Neural progenitor cell (in vitro differentiated cells): ENCODE measurements around the gene ARHGAP26. TPM values are rescaled to one million over a fixed set of nuclear protein-coding genes. Genes with fewer than 3 reads are reported as not detected.
A peak's percentile ranks its signal among the peaks of the same experiment; 100 is the strongest.
"Not testable (repeated sequence)": the region's sequence is repeated elsewhere in the genome, so short reads cannot be mapped to it uniquely, and the experiment has no call there.

ENCODE experiments used
- DNase-seq: peaks from one replicate; pipeline ENCODE4 v3.0.0-alpha.2; 2016; ENCODE audit warnings: low spot score
- H2AFZ ChIP-seq: fragments of 200-600 bp; sonication (generic); replicated peaks from 2 replicates; pipeline ENCODE4 v1.6.1; 2016; ENCODE audit warnings: antibody characterized with exemption
- H3F3A ChIP-seq: fragments of 200-600 bp; sonication (generic); 2 replicates; pipeline ENCODE4 v1.6.1; 2016; ENCODE audit warnings: antibody characterized with exemption, low read depth
- H3K27ac ChIP-seq: fragments of 200-600 bp; sonication (generic); 2 replicates; pipeline ENCODE4 v1.5.1; 2016; ENCODE audit warnings: mild to moderate bottlenecking
- H3K27me3 ChIP-seq: fragments of 200-600 bp; sonication (generic); 2 replicates; pipeline ENCODE4 v1.6.1; 2016; ENCODE audit warnings: mild to moderate bottlenecking, moderate library complexity
- H3K36me3 ChIP-seq: fragments of 200-600 bp; sonication (generic); 2 replicates; pipeline ENCODE4 v1.5.1; 2016
- H3K4me1 ChIP-seq: fragments of 200-600 bp; sonication (generic); 2 replicates; pipeline ENCODE4 v1.6.1; 2016; ENCODE audit warnings: mixed run types
- H3K4me2 ChIP-seq: fragments of 200-600 bp; sonication (generic); 2 replicates; pipeline ENCODE4 v1.6.1; 2016
- H3K4me3 ChIP-seq: fragments of 200-600 bp; sonication (generic); 2 replicates; pipeline ENCODE4 v1.5.1; 2016
- H3K79me2 ChIP-seq: fragments of 200-600 bp; sonication (generic); 2 replicates; pipeline ENCODE4 v1.6.1; 2016; ENCODE audit warnings: low read depth
- H3K9ac ChIP-seq: fragments of 200-600 bp; sonication (generic); 2 replicates; pipeline ENCODE4 v1.6.1; 2016
- H3K9me3 ChIP-seq: fragments of 200-600 bp; sonication (generic); 2 replicates; pipeline ENCODE4 v1.5.1; 2016; ENCODE audit warnings: low read depth
- H4K20me1 ChIP-seq: fragments of 200-600 bp; sonication (generic); 2 replicates; pipeline ENCODE4 v1.6.1; 2016; ENCODE audit warnings: low read depth
- H3K27ac Mint-ChIP-seq: 3 replicates; pipeline ENCODE4 v1.8.0; 2021; ENCODE audit warnings: mixed read lengths
- H3K27me3 Mint-ChIP-seq: 2 replicates; pipeline ENCODE4 v1.8.0; 2022; ENCODE audit warnings: low read depth, mild to moderate bottlenecking, inconsistent platforms, moderate library complexity, mixed read lengths; ENCODE audit not compliant: insufficient read depth
- H3K36me3 Mint-ChIP-seq: 3 replicates; pipeline ENCODE4 v1.8.0; 2021; ENCODE audit warnings: mixed read lengths
- H3K4me1 Mint-ChIP-seq: 3 replicates; pipeline ENCODE4 v1.8.0; 2021; ENCODE audit warnings: mixed read lengths
- H3K4me3 Mint-ChIP-seq: 3 replicates; pipeline ENCODE4 v1.8.0; 2021; ENCODE audit warnings: mild to moderate bottlenecking, moderate library complexity, mixed read lengths
- H3K9me3 Mint-ChIP-seq: 3 replicates; pipeline ENCODE4 v1.8.0; 2020; ENCODE audit warnings: mixed read lengths
- CTCF ChIP-seq: fragments of 200-600 bp; sonication (generic); IDR thresholded peaks from 2 replicates; pipeline ENCODE4 v1.5.1; 2017; ENCODE audit warnings: antibody characterized with exemption, mild to moderate bottlenecking
- EZH2 ChIP-seq: fragments of 200-600 bp; sonication (generic); IDR thresholded peaks from 2 replicates; pipeline ENCODE4 v1.6.1; 2017; ENCODE audit warnings: antibody characterized with exemption, mild to moderate bottlenecking, moderate library complexity
- EZH2phosphoT487 ChIP-seq: fragments of 200-600 bp; sonication (generic); IDR thresholded peaks from 2 replicates; pipeline ENCODE4 v1.6.1; 2017; ENCODE audit warnings: antibody characterized with exemption
- total RNA-seq: library from RNA; depleted of rRNA; stranded (reverse); fragments of >200 nt; gene quantifications from 2 replicates; pipeline ENCODE4 v1.2.3, GENCODE V29; 2015; ENCODE audit warnings: low replicate concordance

Gene ARHGAP26
- total RNA-seq, 1 donor from 2014 or later: 7.0 TPM

DNA sequence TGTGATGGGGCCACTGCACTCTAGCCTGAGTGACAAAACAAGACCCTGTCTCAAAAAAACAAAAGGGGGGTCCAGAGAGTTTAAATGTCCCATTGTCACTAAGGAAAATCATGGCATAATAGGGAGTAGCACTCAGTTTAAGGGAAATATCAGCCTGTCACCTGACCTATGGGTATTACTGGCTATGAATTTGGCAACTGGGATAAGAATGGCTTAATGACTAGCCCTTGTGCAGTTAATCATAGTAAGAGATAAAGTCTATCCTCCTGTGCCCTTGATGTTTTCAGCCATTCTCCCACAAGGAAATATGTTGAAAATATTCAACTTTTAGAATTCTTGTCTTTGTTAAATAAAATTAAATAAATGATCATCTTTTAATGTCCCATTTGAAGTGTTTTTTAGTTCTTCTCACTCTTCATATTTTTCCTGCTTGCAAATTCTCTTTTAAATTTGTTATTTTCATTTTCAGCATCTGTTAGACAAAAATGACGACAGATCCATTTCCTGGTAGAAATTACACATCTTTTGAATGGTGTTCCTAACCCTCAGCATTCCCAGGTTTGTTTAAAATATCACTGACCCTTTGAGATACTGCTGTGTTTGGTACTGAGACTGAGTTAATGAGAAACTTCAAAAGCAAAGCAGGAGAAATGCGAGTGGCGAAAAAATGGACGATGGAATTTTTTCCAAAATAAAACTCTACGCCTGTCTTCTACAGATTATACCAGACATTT is 191.4 kb downstream of the ARHGAP26 start:
- Histone ChIP-seq H3K4me1 (no peaks in the 10 kb centered on the region), H3F3A (no peaks in the 10 kb centered on the region), H3K27me3 (no peaks in the 10 kb centered on the region), H3K4me2 (no peak overlapping the region), H3K79me2 (no peaks in the 10 kb centered on the region), H4K20me1 (no peaks in the 10 kb centered on the region), H3K9ac (no peak overlapping the region), H3K9me3 (no peaks in the 10 kb centered on the region), H3K4me3 (no peak overlapping the region), H2AFZ (no peak overlapping the region), H3K27ac (no peak overlapping the region), H3K36me3 (no peaks in the 10 kb centered on the region)
- Mint-ChIP-seq H3K27ac (no peak overlapping the region), H3K4me1 (no peaks in the 10 kb centered on the region), H3K4me3 (no peak overlapping the region), H3K36me3 (no peaks in the 10 kb centered on the region), H3K9me3 (no peaks in the 10 kb centered on the region), H3K27me3 (no peaks in the 10 kb centered on the region)
- TF ChIP-seq CTCF (no peak), EZH2phosphoT487 (no peak), EZH2 (no peak)
- DNase-seq: no peak

DNA sequence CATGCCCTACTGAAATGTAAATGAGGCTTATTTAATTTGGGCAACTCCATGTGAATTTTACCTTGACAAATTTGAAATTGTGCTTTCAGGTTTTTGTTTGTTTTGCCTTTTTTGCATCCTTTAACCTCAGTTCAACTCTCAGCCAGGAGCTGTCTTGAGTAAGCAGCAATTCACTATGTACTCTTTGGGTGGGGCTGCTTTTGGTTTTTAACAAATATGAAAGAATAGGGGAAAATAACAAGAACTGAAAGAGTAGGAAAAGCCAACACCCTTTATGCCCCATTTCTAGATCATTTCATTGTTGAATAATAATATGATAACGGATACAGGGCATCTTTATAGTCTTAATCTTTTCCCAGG is 192.0 kb downstream of the ARHGAP26 start:
- Mint-ChIP-seq H3K36me3 (no peaks in the 10 kb centered on the region), H3K9me3 (no peaks in the 10 kb centered on the region), H3K27ac (no peak overlapping the region), H3K4me3 (no peak overlapping the region), H3K4me1 (no peaks in the 10 kb centered on the region), H3K27me3 (no peaks in the 10 kb centered on the region)
- no peak overlapping the region for H3K4me2 ChIP-seq
- no peaks in the 10 kb centered on the region for H3K9me3 ChIP-seq
- TF ChIP-seq CTCF (no peak), EZH2phosphoT487 (no peak), EZH2 (no peak)
- H3K36me3 ChIP-seq: no peaks in the 10 kb centered on the region
- no peaks in the 10 kb centered on the region for H4K20me1 ChIP-seq
- H3K27ac ChIP-seq: no peak overlapping the region
- no peaks in the 10 kb centered on the region for H3F3A ChIP-seq
- H3K79me2 ChIP-seq: no peaks in the 10 kb centered on the region
- H3K4me3 ChIP-seq: no peak overlapping the region
- H2AFZ ChIP-seq: no peak overlapping the region
- no peaks in the 10 kb centered on the region for H3K27me3 ChIP-seq
- DNase-seq: no peak
- no peaks in the 10 kb centered on the region for H3K4me1 ChIP-seq
- no peak overlapping the region for H3K9ac ChIP-seq

- peak; percentile 58 for TF ChIP-seq CTCF
- not testable (repeated sequence) for H3K4me3 Mint-ChIP-seq, H3K27ac ChIP-seq, H3K27me3 ChIP-seq, H3K4me1 ChIP-seq, H3K4me2 ChIP-seq, H3K4me3 ChIP-seq, H2AFZ ChIP-seq, H3K9ac ChIP-seq, H3K9me3 Mint-ChIP-seq, H3K4me1 Mint-ChIP-seq, H3K9me3 ChIP-seq, H3K79me2 ChIP-seq, H3F3A ChIP-seq, H3K27me3 Mint-ChIP-seq, H3K36me3 ChIP-seq, H4K20me1 ChIP-seq, H3K27ac Mint-ChIP-seq, H3K36me3 Mint-ChIP-seq
- DNase-seq: peak; percentile 7
Observed at GRCh38 chr5:142965258-142966120, 195.3 kb downstream of the ARHGAP26 start.
